HG03575 (cell line): Measurements from ENCODE around the gene PPP2R3A.
"Not testable (repeated sequence)": the region's sequence is repeated elsewhere in the genome, so short reads cannot be mapped to it uniquely, and the experiment has no call there.

Experiments used
- ATAC-seq: cut with Tn5 transposase; IDR thresholded peaks from one replicate; pipeline ENCODE4 v1.9.1; 2021; ENCODE audit not compliant: unreplicated experiment, insufficient number of reproducible peaks, low FRiP score; ENCODE audit errors: extremely low read depth

PPP2R3A gene

GRCh38 chr3:136074546-136075170, 109.1 kb downstream of the PPP2R3A start:
- ATAC-seq, result no peak

GRCh38 chr3:136075218-136075808, 109.8 kb downstream of the PPP2R3A start:
- ATAC-seq, result no peak

- no peak for ATAC-seq
Measured at GRCh38 chr3:136075811-136076210, 110.3 kb downstream of the PPP2R3A start.

- no peak for ATAC-seq
Measured at GRCh38 chr3:136078421-136079364, 113.2 kb downstream of the PPP2R3A start.

- not testable (repeated sequence) for ATAC-seq
Measured at GRCh38 chr3:136083641-136084382, 118.3 kb downstream of the PPP2R3A start.

GRCh38 chr3:136085067-136085466, 119.5 kb downstream of the PPP2R3A start:
- not testable (repeated sequence) for ATAC-seq

GRCh38 chr3:136093771-136094170, 128.2 kb downstream of the PPP2R3A start:
- ATAC-seq, result no peak

GRCh38 chr3:136105044-136105443, 139.5 kb downstream of the PPP2R3A start:
- no peak for ATAC-seq

- ATAC-seq, result no peak
Measured at GRCh38 chr3:136106101-136106500, 140.6 kb downstream of the PPP2R3A start.

- ATAC-seq, result peak; percentile 98
Measured at GRCh38 chr3:136109499-136109898, 144.0 kb downstream of the PPP2R3A start.

- ATAC-seq, result no peak
Measured at GRCh38 chr3:136110481-136110880, 145.0 kb downstream of the PPP2R3A start.

- ATAC-seq, result no peak
Measured at GRCh38 chr3:136114421-136114820, 148.9 kb downstream of the PPP2R3A start.

GRCh38 chr3:136119332-136119731, 153.8 kb downstream of the PPP2R3A start:
- ATAC-seq, result not testable (repeated sequence)

GRCh38 chr3:136119783-136120182, 154.3 kb downstream of the PPP2R3A start:
- ATAC-seq, result not testable (repeated sequence)

GRCh38 chr3:136120373-136121348, 155.1 kb downstream of the PPP2R3A start:
- no peak for ATAC-seq

- no peak for ATAC-seq
Measured at GRCh38 chr3:136122006-136122405, 156.5 kb downstream of the PPP2R3A start.

GRCh38 chr3:136131647-136132046, 166.1 kb downstream of the PPP2R3A start:
- ATAC-seq, result not testable (repeated sequence)

GRCh38 chr3:136134091-136134490, 168.6 kb downstream of the PPP2R3A start:
- ATAC-seq, result no peak
